PC-9 (cell line): ENCODE measurements around the gene STX16. TPM values are rescaled to one million over a fixed set of nuclear protein-coding genes. Genes with fewer than 3 reads are reported as not detected.

Experiments used
- BruUV-seq: library from RNA; stranded (reverse); fragments of 400-500 nt; replicated peaks from 2 replicates; lab custom pipeline; 2021; lab: Mats Ljungman, UMichigan
- CTCF ChIA-PET: fragments of 300-600 bp; sonication (Branson Sonifier 250); formaldehyde crosslinking; loops from one replicate; lab custom pipeline; 2022; ENCODE audit warnings: antibody characterized with exemption; lab: Charles Lee
- POLR2A ChIA-PET: fragments of 300-600 bp; sonication (Branson Sonifier 250); formaldehyde crosslinking; loops from one replicate; lab custom pipeline; 2022; ENCODE audit warnings: antibody characterized with exemption; ENCODE audit not compliant: unreplicated experiment; lab: Charles Lee
- DNase-seq, 2 experiments: peaks; one replicate each; pipeline versions ENCODE4 v3.0.0 to v3.0.0-alpha.2; 2015 to 2022; ENCODE audit warnings: mixed read lengths in 1 of 2
- H2AFZ ChIP-seq: fragments of 200-600 bp; sonication (generic); 2 replicates; pipeline ENCODE4 v1.8.1; 2017; ENCODE audit warnings: antibody characterized with exemption
- H3F3A ChIP-seq: fragments of 200-600 bp; sonication (generic); 2 replicates; pipeline ENCODE4 v1.8.1; 2017; ENCODE audit warnings: antibody characterized with exemption, mild to moderate bottlenecking, low read depth; ENCODE audit not compliant: insufficient read depth
- H3K27ac ChIP-seq: fragments of 200-600 bp; sonication (generic); 2 replicates; pipeline ENCODE4 v1.6.1; 2016; ENCODE audit warnings: mixed run types
- H3K27me3 ChIP-seq: fragments of 200-600 bp; sonication (generic); 2 replicates; pipeline ENCODE4 v1.6.1; 2016; ENCODE audit warnings: low read depth, mixed run types; ENCODE audit not compliant: insufficient read depth
- H3K36me3 ChIP-seq: fragments of 200-600 bp; sonication (generic); 2 replicates; pipeline ENCODE4 v1.6.1; 2016; ENCODE audit warnings: low read depth, mixed run types
- H3K4me1 ChIP-seq: fragments of 200-600 bp; sonication (generic); replicated peaks from 2 replicates; pipeline ENCODE4 v1.6.1; 2016; ENCODE audit warnings: mixed run types; ENCODE audit not compliant: insufficient read depth
- H3K4me2 ChIP-seq: fragments of 200-600 bp; sonication (generic); 2 replicates; pipeline ENCODE4 v1.6.1; 2017; ENCODE audit warnings: mixed run types
- H3K4me3 ChIP-seq: fragments of 200-600 bp; sonication (generic); 2 replicates; pipeline ENCODE4 v1.6.1; 2016; ENCODE audit warnings: mixed run types
- H3K79me2 ChIP-seq: fragments of 200-600 bp; sonication (generic); 2 replicates; pipeline ENCODE4 v1.6.1; 2017; ENCODE audit warnings: low read depth, mixed run types
- H3K9me2 ChIP-seq: fragments of 200-600 bp; sonication (generic); 2 replicates; pipeline ENCODE4 v1.8.1; 2017; ENCODE audit warnings: mild to moderate bottlenecking; ENCODE audit not compliant: insufficient read depth
- H3K9me3 ChIP-seq: fragments of 200-600 bp; sonication (generic); 2 replicates; pipeline ENCODE4 v1.8.1; 2016; ENCODE audit warnings: low read depth; ENCODE audit not compliant: insufficient read depth
- H4K20me1 ChIP-seq: fragments of 200-600 bp; sonication (generic); 2 replicates; pipeline ENCODE4 v1.8.1; 2017; ENCODE audit not compliant: insufficient read depth
- EZH2 ChIP-seq: fragments of 200-600 bp; sonication (generic); IDR thresholded peaks from 2 replicates; pipeline ENCODE4 v1.8.0; 2017; ENCODE audit warnings: antibody characterized with exemption, low read depth
- intact Hi-C: fragments of 100-400 bp; cut with micrococcal nuclease; formaldehyde crosslinking; loops from one replicate; pipeline ENCODE4 v1.10.0; 2022; ENCODE audit not compliant: unreplicated experiment
- total RNA-seq: library from RNA; stranded (reverse); gene quantifications from 2 replicates; pipeline ENCODE4 v1.2.3, GENCODE V29; 2021
- TF ChIP-seq, protein P1 (sequence below): fragments of 200-600 bp; sonication (generic); conservative IDR thresholded peaks from 2 replicates; pipeline ENCODE4 v1.6.1; 2017; ENCODE audit warnings: mixed run types, antibody characterized with exemption, mild to moderate bottlenecking, moderate library complexity

STX16 gene
- total RNA-seq, 1 experiment from 2014 or later, result 76.3 TPM

GRCh38 chr20:58720890-58721289, 69.8 kb downstream of the STX16 start:
- H4K20me1 ChIP-seq, result no peaks in the 10 kb centered on the region
- no peaks in the 10 kb centered on the region for H3K36me3 ChIP-seq
- peaks cover 2% of the 10 kb centered on the region; the same call in 1 of the 2 replicates for H3K9me3 ChIP-seq
- H3K27ac ChIP-seq, result no peak overlapping the region
- ChIA-PET CTCF (no interaction called here), POLR2A (no interaction called here)
- H3K9me2 ChIP-seq, result no peaks in the 10 kb centered on the region
- no peaks in the 10 kb centered on the region for H3F3A ChIP-seq
- intact Hi-C loops, result no loop called here
- peaks cover 76% of the 10 kb centered on the region for H3K27me3 ChIP-seq
- BruUV-seq, result no TSS peak
- H3K4me3 ChIP-seq, result no peak overlapping the region
- no peak overlapping the region for H2AFZ ChIP-seq
- H3K4me1 ChIP-seq, result no peaks in the 10 kb centered on the region
- no peaks in the 10 kb centered on the region for H3K79me2 ChIP-seq
- TF ChIP-seq EZH2, result no peak
- TF ChIP-seq, protein P1, sequence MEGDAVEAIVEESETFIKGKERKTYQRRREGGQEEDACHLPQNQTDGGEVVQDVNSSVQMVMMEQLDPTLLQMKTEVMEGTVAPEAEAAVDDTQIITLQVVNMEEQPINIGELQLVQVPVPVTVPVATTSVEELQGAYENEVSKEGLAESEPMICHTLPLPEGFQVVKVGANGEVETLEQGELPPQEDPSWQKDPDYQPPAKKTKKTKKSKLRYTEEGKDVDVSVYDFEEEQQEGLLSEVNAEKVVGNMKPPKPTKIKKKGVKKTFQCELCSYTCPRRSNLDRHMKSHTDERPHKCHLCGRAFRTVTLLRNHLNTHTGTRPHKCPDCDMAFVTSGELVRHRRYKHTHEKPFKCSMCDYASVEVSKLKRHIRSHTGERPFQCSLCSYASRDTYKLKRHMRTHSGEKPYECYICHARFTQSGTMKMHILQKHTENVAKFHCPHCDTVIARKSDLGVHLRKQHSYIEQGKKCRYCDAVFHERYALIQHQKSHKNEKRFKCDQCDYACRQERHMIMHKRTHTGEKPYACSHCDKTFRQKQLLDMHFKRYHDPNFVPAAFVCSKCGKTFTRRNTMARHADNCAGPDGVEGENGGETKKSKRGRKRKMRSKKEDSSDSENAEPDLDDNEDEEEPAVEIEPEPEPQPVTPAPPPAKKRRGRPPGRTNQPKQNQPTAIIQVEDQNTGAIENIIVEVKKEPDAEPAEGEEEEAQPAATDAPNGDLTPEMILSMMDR, result no peak
- no peak overlapping the region for H3K4me2 ChIP-seq
- no peak for DNase-seq

- BruUV-seq, result no TSS peak
- ChIA-PET POLR2A (interaction anchor here (0.6 kb wide), 1 partner anchor 7 kb away, joined by 3 read pairs; no protein-coding TSS in a partner anchor), CTCF (no interaction called here)
- Histone ChIP-seq H2AFZ (no peak overlapping the region), H3K79me2 (no peaks in the 10 kb centered on the region), H3K4me3 (no peak overlapping the region), H3K27me3 (peaks cover 88% of the 10 kb centered on the region), H3K9me3 (peaks cover 2% of the 10 kb centered on the region; the same call in 1 of the 2 replicates), H3K36me3 (no peaks in the 10 kb centered on the region), H3K4me2 (no peak overlapping the region), H3K9me2 (no peaks in the 10 kb centered on the region), H3K4me1 (no peaks in the 10 kb centered on the region), H3F3A (no peaks in the 10 kb centered on the region), H3K27ac (no peak overlapping the region), H4K20me1 (no peaks in the 10 kb centered on the region)
- DNase-seq, result no peak
- intact Hi-C loops, result no loop called here
- TF ChIP-seq, protein P1, result no peak
- TF ChIP-seq EZH2, result no peak
These were observed 71.1 kb downstream of the STX16 start for GRCh38 chr20:58721951-58722778.

DNA sequence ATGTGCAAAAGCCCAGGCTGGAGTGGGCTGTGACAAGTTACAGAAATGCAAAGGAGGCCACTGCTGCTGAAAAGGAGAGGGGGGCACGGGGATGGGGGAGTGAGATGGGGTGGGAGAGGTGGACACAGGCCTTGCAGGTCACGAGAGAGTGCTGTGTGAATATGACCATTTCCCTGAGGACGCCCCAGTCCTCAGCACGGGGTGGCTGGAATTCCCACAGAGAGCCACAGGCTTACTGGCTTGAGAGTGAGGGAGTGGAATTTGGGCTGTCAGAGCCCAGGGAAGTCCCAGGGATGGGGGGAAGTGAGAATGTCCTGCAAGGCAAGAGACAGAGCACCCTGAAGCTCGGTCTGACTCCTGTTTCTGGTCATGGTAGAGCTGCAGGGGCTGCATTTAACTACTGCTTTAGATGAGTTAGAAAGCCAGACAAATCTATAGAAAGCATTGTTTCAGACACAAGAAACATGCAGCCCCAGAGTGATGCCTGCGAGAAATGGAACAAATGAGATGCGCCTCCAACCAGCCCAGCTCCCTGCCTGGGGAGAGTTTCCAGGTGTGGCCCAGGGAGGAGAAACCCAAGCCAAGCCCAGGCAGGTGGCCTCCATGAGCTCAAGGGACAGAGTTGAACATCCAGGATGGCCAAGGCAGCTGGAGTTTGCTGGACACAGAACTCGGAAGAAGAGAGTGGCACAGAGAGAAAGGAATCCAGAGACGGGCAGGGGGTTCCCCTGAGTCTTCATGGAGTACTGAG, 72.0 kb downstream of the STX16 start:
- no peaks in the 10 kb centered on the region for H3K36me3 ChIP-seq
- H3K9me3 ChIP-seq, result peaks cover 2% of the 10 kb centered on the region; the same call in 1 of the 2 replicates
- no peak overlapping the region for H2AFZ ChIP-seq
- no peaks in the 10 kb centered on the region for H3K9me2 ChIP-seq
- H3K4me1 ChIP-seq, result no peaks in the 10 kb centered on the region
- no peaks in the 10 kb centered on the region for H3F3A ChIP-seq
- ChIA-PET CTCF (no interaction called here), POLR2A (interaction anchor here (0.6 kb wide), 1 partner anchor 8 kb away, joined by 3 read pairs; no protein-coding TSS in a partner anchor)
- peaks cover 88% of the 10 kb centered on the region for H3K27me3 ChIP-seq
- intact Hi-C loops, result no loop called here
- H3K4me2 ChIP-seq, result no peak overlapping the region
- TF ChIP-seq EZH2, result no peak
- TF ChIP-seq, protein P1, result no peak
- BruUV-seq, result no TSS peak
- H3K79me2 ChIP-seq, result no peaks in the 10 kb centered on the region
- no peaks in the 10 kb centered on the region for H4K20me1 ChIP-seq
- no peak for DNase-seq
- no peak overlapping the region for H3K27ac ChIP-seq
- H3K4me3 ChIP-seq, result no peak overlapping the region
